HG03378 (cell line): ENCODE data around the gene SPDYE3.
A peak's percentile ranks its signal among the peaks of the same experiment; 100 is the strongest.
"Not testable (repeated sequence)": the region's sequence is repeated elsewhere in the genome, so short reads cannot be mapped to it uniquely, and the experiment has no call there.

ENCODE experiments used
- ATAC-seq: cut with Tn5 transposase; IDR thresholded peaks from one replicate; pipeline ENCODE4 v1.9.1; 2021; ENCODE audit warnings: mild to moderate bottlenecking, moderate library complexity; ENCODE audit not compliant: unreplicated experiment

The SPDYE3 gene

GRCh38 chr7:100287191-100287969, 20.1 kb upstream of the SPDYE3 start:
- ATAC-seq = not testable (repeated sequence)

GRCh38 chr7:100288258-100288657, 19.2 kb upstream of the SPDYE3 start:
- ATAC-seq = not testable (repeated sequence)

- ATAC-seq = not testable (repeated sequence)
These were observed 15.3 kb upstream of the SPDYE3 start for GRCh38 chr7:100292162-100292561.

- ATAC-seq = not testable (repeated sequence)
These were observed 12.2 kb upstream of the SPDYE3 start for GRCh38 chr7:100295269-100295668.

- not testable (repeated sequence) for ATAC-seq
These were observed 9.5 kb upstream of the SPDYE3 start for GRCh38 chr7:100297852-100298631.

- not testable (repeated sequence) for ATAC-seq
These were observed 8.9 kb upstream of the SPDYE3 start for GRCh38 chr7:100298632-100298895.

GRCh38 chr7:100304526-100304925, 3.0 kb upstream of the SPDYE3 start:
- ATAC-seq = not testable (repeated sequence)

- ATAC-seq = not testable (repeated sequence)
These were observed 10.8 kb downstream of the SPDYE3 start for GRCh38 chr7:100318329-100318728.

GRCh38 chr7:100321648-100322047, 14.1 kb downstream of the SPDYE3 start:
- not testable (repeated sequence) for ATAC-seq

GRCh38 chr7:100324194-100324593, 16.7 kb downstream of the SPDYE3 start:
- ATAC-seq = not testable (repeated sequence)

- ATAC-seq = not testable (repeated sequence)
These were observed 18.2 kb downstream of the SPDYE3 start for GRCh38 chr7:100325671-100326070.

- not testable (repeated sequence) for ATAC-seq
These were observed 19.4 kb downstream of the SPDYE3 start for GRCh38 chr7:100326914-100327313.

- peak; percentile 94 for ATAC-seq
These were observed 28.3 kb downstream of the SPDYE3 start for GRCh38 chr7:100335566-100336466.

- not testable (repeated sequence) for ATAC-seq
These were observed 30.7 kb downstream of the SPDYE3 start for GRCh38 chr7:100338083-100338696.

GRCh38 chr7:100341286-100341685, 33.8 kb downstream of the SPDYE3 start:
- ATAC-seq = not testable (repeated sequence)

- ATAC-seq = no peak
These were observed 35.3 kb downstream of the SPDYE3 start for GRCh38 chr7:100342765-100343164.

- peak; percentile 6 for ATAC-seq
These were observed 36.6 kb downstream of the SPDYE3 start for GRCh38 chr7:100344124-100344559.

- ATAC-seq = peak; percentile 49
These were observed 37.2 kb downstream of the SPDYE3 start for GRCh38 chr7:100344560-100345287.

GRCh38 chr7:100345288-100345672, 37.8 kb downstream of the SPDYE3 start:
- ATAC-seq = peak; percentile 30

- no peak for ATAC-seq
These were observed 39.4 kb downstream of the SPDYE3 start for GRCh38 chr7:100346921-100347320.
